ENCODE data around the gene DCTN5.

DCTN5 gene

DNA sequence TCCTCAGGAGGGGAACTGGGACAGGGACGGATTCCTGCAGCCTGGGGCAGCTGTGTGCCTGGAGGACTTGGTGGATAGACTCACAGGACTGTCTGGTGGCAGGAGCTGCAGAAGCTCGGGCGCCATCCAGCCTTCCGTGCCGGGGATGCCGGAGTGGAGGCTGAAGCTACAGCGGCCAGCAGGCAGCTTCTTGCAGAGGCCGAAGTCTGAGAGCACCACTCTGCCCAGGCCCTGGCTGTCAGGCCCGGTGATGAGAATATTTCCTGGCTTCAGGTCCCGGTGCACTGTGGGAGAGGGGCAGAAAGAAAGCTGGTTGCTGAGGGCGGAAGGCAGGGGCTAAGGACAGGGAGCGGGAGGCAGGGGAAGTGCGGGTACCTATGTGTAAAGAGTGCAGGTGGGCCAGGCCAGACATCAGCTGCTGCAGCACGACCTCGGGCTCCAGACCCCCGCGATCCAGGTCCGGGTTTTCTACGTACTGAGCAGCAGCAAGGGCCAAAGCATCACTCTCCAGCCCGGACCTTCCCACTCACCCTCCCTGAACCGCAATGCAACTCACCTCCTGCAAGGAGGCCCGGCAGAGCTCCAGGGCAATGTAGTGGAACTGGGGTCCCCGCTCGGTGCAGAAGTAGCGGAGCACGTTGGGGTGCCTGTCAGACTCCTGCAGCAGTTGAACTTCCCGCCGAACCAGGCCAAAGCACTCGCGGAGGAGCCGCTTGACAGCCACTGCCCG lies 53.5 kb downstream of the DCTN5 start:
- ATAC-seq (ENCODE audit: insufficient read depth, low read depth) = no peak
- no peak overlapping the region for H2AFZ ChIP-seq (ENCODE audit: low read depth, low read length)
- H3K4me2 ChIP-seq (ENCODE audit: insufficient read depth, low read length) = no peak overlapping the region

DNA sequence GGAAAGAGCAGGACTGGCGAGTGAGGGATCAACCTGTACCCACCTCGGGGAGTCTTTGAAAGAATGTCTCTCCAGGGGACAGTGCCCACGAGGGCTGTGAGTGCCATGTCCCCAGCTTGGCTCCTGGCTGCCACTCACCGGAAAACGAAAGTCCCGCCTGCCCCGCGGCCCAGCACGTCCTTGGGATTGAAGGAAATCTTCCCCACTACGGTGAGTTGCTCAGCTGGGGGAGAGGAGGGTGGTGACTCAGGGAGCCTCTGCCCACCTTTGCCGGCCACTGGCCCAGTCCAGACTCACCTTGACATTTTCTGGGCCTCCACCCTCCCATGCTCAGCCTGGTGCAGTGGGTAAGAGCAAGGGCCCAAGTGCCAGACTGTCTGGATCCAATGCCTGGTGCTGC lies 54.5 kb downstream of the DCTN5 start:
- no peak for DNase-seq
- H2AFZ ChIP-seq (ENCODE audit: low read depth, low read length) = no peak overlapping the region
- no peak overlapping the region for H3K27ac ChIP-seq (ENCODE audit: low read length)
- no peak overlapping the region for H3K4me2 ChIP-seq (ENCODE audit: insufficient read depth, low read length)
- no peaks in the 10 kb centered on the region for H3K79me2 ChIP-seq (ENCODE audit: insufficient read depth, low read length)
- no peaks in the 10 kb centered on the region for H3K9me3 ChIP-seq (ENCODE audit: insufficient read depth, low read length, severe bottlenecking)
- H3K36me3 ChIP-seq (ENCODE audit: insufficient read depth, low read length) = peaks cover 5% of the 10 kb centered on the region
- no peak overlapping the region for H3K9ac ChIP-seq (ENCODE audit: low read depth, low read length)
- H3K4me1 ChIP-seq (ENCODE audit: insufficient read depth, low read length) = no peaks in the 10 kb centered on the region
- no peaks in the 10 kb centered on the region for H4K20me1 ChIP-seq (ENCODE audit: insufficient read depth, low read length)
- ATAC-seq (ENCODE audit: insufficient read depth, low read depth) = no peak
- TF ChIP-seq, protein P1, sequence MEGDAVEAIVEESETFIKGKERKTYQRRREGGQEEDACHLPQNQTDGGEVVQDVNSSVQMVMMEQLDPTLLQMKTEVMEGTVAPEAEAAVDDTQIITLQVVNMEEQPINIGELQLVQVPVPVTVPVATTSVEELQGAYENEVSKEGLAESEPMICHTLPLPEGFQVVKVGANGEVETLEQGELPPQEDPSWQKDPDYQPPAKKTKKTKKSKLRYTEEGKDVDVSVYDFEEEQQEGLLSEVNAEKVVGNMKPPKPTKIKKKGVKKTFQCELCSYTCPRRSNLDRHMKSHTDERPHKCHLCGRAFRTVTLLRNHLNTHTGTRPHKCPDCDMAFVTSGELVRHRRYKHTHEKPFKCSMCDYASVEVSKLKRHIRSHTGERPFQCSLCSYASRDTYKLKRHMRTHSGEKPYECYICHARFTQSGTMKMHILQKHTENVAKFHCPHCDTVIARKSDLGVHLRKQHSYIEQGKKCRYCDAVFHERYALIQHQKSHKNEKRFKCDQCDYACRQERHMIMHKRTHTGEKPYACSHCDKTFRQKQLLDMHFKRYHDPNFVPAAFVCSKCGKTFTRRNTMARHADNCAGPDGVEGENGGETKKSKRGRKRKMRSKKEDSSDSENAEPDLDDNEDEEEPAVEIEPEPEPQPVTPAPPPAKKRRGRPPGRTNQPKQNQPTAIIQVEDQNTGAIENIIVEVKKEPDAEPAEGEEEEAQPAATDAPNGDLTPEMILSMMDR (IDR thresholded peaks at IDR 0.05; ENCODE audit: borderline replicate concordance, extremely low read depth, low read length, poor library complexity, severe bottlenecking) = no peak
- no peak for TF ChIP-seq EZH2 (IDR thresholded peaks at IDR 0.05; ENCODE audit: borderline replicate concordance, low read depth, low read length, severe bottlenecking)
- no peak overlapping the region for H3K4me3 ChIP-seq (ENCODE audit: low read depth in 1 of 2, low read length in 2 of 2)
- H3K27me3 ChIP-seq (ENCODE audit: insufficient read depth, low read length, poor library complexity) = no peaks in the 10 kb centered on the region

More for the DNA sequence above, 53.5 kb downstream of the DCTN5 start:
- Histone ChIP-seq H3K4me3 (ENCODE audit: low read depth in 1 of 2, low read length in 2 of 2) (no peak overlapping the region), H3K27me3 (ENCODE audit: insufficient read depth, low read length, poor library complexity) (no peaks in the 10 kb centered on the region), H3K27ac (ENCODE audit: low read length) (no peak overlapping the region), H3K9me3 (ENCODE audit: insufficient read depth, low read length, severe bottlenecking) (no peaks in the 10 kb centered on the region), H4K20me1 (ENCODE audit: insufficient read depth, low read length) (peaks cover under 1% of the 10 kb centered on the region; the same call in 1 of the 2 replicates), H3K36me3 (ENCODE audit: insufficient read depth, low read length) (peaks cover 14% of the 10 kb centered on the region), H3K79me2 (ENCODE audit: insufficient read depth, low read length) (no peaks in the 10 kb centered on the region), H3K4me1 (ENCODE audit: insufficient read depth, low read length) (no peaks in the 10 kb centered on the region), H3K9ac (ENCODE audit: low read depth, low read length) (no peak overlapping the region)
- no peak for DNase-seq
- TF ChIP-seq, protein P1 (IDR thresholded peaks at IDR 0.05; ENCODE audit: borderline replicate concordance, extremely low read depth, low read length, poor library complexity, severe bottlenecking) = no peak
- no peak for TF ChIP-seq EZH2 (IDR thresholded peaks at IDR 0.05; ENCODE audit: borderline replicate concordance, low read depth, low read length, severe bottlenecking)

DNA sequence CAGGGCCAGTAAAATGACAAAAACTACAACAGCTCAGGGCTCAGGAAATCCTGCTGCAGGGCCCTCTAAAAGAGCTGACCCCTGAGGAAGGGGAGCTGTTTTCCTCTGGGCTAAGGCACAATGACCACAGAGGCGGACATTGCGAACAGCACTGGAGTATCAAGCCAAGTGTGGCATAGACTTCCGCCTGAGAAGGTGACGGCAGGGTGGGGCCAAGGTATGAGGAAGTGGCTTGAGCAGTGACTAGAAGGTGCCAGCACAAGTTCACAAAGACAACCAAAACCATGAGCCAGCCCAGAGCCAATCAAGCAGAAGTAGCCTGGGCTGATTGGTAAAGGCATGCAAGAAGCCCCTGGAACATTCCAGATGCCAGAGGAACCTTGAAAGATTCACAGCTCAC lies 57.8 kb downstream of the DCTN5 start:
- no peaks in the 10 kb centered on the region for H3K79me2 ChIP-seq (ENCODE audit: insufficient read depth, low read length)
- ATAC-seq (ENCODE audit: insufficient read depth, low read depth) = no peak
- no peak for DNase-seq
- H3K9ac ChIP-seq (ENCODE audit: low read depth, low read length) = no peak overlapping the region
- no peak for TF ChIP-seq EZH2 (IDR thresholded peaks at IDR 0.05; ENCODE audit: borderline replicate concordance, low read depth, low read length, severe bottlenecking)
- TF ChIP-seq, protein P1 (IDR thresholded peaks at IDR 0.05; ENCODE audit: borderline replicate concordance, extremely low read depth, low read length, poor library complexity, severe bottlenecking) = no peak
- H4K20me1 ChIP-seq (ENCODE audit: insufficient read depth, low read length) = no peaks in the 10 kb centered on the region; the same call in 1 of the 2 replicates
- H3K4me1 ChIP-seq (ENCODE audit: insufficient read depth, low read length) = no peaks in the 10 kb centered on the region
- no peaks in the 10 kb centered on the region for H3K27me3 ChIP-seq (ENCODE audit: insufficient read depth, low read length, poor library complexity)
- no peak overlapping the region for H3K4me2 ChIP-seq (ENCODE audit: insufficient read depth, low read length)
- no peaks in the 10 kb centered on the region for H3K36me3 ChIP-seq (ENCODE audit: insufficient read depth, low read length)
- H3K27ac ChIP-seq (ENCODE audit: low read length) = no peak overlapping the region
- no peak overlapping the region for H3K4me3 ChIP-seq (ENCODE audit: low read depth in 1 of 2, low read length in 2 of 2)
- no peaks in the 10 kb centered on the region for H3K9me3 ChIP-seq (ENCODE audit: insufficient read depth, low read length, severe bottlenecking)
- no peak overlapping the region for H2AFZ ChIP-seq (ENCODE audit: low read depth, low read length)

Measured in DND-41 (cell line).